ENCODE measurements around the gene NAB1.

The NAB1 gene

GRCh38 chr2:190649798-190650390, 1.0 kb downstream of the NAB1 start:
- H3K27me3 Mint-ChIP-seq, result no peaks in the 10 kb centered on the region
- peaks cover 18% of the 10 kb centered on the region for H3K36me3 Mint-ChIP-seq (ENCODE audit: insufficient read depth)
- ATAC-seq (replicated peaks), result no peak
- DNase-seq, result no peak
- H3K9me3 Mint-ChIP-seq, result no peaks in the 10 kb centered on the region
- peak overlapping the region; percentile 90 to 97 for H3K4me3 Mint-ChIP-seq
- H3K4me1 Mint-ChIP-seq (ENCODE audit: low read depth in 2 of 2), result peaks cover 11 to 23% of the 10 kb centered on the region in 2 donors
- H3K27ac Mint-ChIP-seq, result peak overlapping the region; percentile 90 to 94

DNA sequence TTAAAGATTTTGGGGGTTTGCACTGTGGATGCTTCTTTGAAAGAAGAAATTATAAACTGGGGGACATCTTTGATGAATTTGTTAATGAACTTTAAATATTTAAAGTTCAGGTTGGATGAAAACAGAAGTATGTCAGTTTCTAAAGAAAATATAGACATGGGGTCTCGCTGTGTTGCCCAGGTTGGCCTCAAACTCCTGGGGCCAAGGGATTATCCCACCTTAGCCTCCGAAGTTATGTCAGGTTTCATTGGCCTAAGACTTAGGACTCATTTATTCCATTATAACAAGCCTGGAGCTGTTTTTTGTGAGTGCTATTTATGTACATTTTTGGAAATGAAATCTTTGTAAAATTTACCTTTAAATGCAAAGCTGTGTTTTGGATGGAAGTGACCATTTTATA, 2.5 kb downstream of the NAB1 start:
- Mint-ChIP-seq H3K9me3 (no peaks in the 10 kb centered on the region), H3K36me3 (ENCODE audit: insufficient read depth) (peaks cover 18% of the 10 kb centered on the region), H3K4me3 (peak overlapping the region in 1 of 2 donors; percentile 97), H3K27me3 (no peaks in the 10 kb centered on the region), H3K4me1 (ENCODE audit: low read depth in 2 of 2) (peaks cover 11 to 22% of the 10 kb centered on the region in 2 donors), H3K27ac (no peak overlapping the region)
- DNase-seq, result no peak
- ATAC-seq (replicated peaks), result no peak

- Mint-ChIP-seq H3K36me3 (ENCODE audit: insufficient read depth) (peaks cover 11% of the 10 kb centered on the region), H3K27ac (no peak overlapping the region), H3K9me3 (no peaks in the 10 kb centered on the region), H3K4me3 (no peak overlapping the region), H3K27me3 (no peaks in the 10 kb centered on the region), H3K4me1 (ENCODE audit: low read depth in 2 of 2) (peaks cover 12 to 37% of the 10 kb centered on the region in 2 donors)
- DNase-seq, result no peak
- no peak for ATAC-seq (replicated peaks)
These were observed 4.3 kb downstream of the NAB1 start for GRCh38 chr2:190653231-190653630.

- Mint-ChIP-seq H3K27me3 (no peaks in the 10 kb centered on the region), H3K4me3 (no peak overlapping the region), H3K27ac (no peak overlapping the region), H3K4me1 (ENCODE audit: low read depth in 2 of 2) (peaks cover 13 to 41% of the 10 kb centered on the region in 2 donors), H3K9me3 (no peaks in the 10 kb centered on the region), H3K36me3 (ENCODE audit: insufficient read depth) (peaks cover 8% of the 10 kb centered on the region)
- ATAC-seq (replicated peaks) (no peak), DNase-seq (no peak)
These were observed 5.0 kb downstream of the NAB1 start for GRCh38 chr2:190653931-190654330.

DNA sequence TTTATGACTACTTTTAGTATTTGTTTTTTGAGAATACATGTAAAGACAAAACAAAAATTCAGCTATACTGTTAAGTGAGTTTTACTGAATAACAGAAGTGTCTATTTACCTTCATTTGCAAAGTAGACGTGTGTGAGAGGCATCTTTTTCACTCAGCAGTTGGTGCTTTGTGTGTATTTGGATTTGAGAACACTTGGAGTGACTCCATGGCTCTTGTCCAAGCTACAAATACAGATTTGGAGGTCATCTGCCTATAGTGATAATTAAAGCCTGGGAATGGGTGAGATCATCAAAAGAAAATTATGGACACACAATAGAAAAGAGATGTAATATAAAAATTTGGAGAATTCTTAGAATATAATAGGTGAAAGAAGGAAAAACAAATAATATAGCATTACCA, 6.2 kb downstream of the NAB1 start:
- no peaks in the 10 kb centered on the region for H3K9me3 Mint-ChIP-seq
- no peak for ATAC-seq (replicated peaks)
- H3K4me3 Mint-ChIP-seq, result no peak overlapping the region
- H3K4me1 Mint-ChIP-seq (ENCODE audit: low read depth in 2 of 2), result peaks cover 14 to 39% of the 10 kb centered on the region in 2 donors
- peaks cover 3% of the 10 kb centered on the region for H3K36me3 Mint-ChIP-seq (ENCODE audit: insufficient read depth)
- no peaks in the 10 kb centered on the region for H3K27me3 Mint-ChIP-seq
- no peak overlapping the region for H3K27ac Mint-ChIP-seq
- DNase-seq, result no peak

DNA sequence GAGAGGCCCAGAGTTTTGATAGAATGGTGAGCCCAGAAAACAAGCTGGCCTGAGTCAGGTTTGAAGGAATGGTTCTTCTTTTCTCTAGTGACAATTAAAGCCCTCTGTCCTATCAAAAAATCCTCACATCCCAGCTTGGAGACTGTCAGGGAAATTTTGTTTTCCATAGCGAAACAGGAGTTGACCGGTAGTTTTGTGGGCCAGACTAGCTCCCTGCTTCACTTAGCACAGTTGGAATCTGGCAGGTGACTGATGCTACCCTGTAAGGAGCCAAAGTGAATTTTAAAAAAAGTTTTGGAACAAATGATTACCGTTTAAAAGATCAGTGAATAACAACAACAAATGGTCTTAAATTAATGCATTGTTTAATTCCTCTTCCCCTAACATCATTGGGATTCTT, 6.7 kb downstream of the NAB1 start:
- Mint-ChIP-seq H3K9me3 (no peaks in the 10 kb centered on the region), H3K4me3 (no peak overlapping the region), H3K27ac (no peak overlapping the region), H3K4me1 (ENCODE audit: low read depth in 2 of 2) (peaks cover 10 to 36% of the 10 kb centered on the region in 2 donors), H3K27me3 (no peaks in the 10 kb centered on the region), H3K36me3 (ENCODE audit: insufficient read depth) (peaks cover 3% of the 10 kb centered on the region)
- ATAC-seq (replicated peaks), result no peak
- DNase-seq, result no peak

DNA sequence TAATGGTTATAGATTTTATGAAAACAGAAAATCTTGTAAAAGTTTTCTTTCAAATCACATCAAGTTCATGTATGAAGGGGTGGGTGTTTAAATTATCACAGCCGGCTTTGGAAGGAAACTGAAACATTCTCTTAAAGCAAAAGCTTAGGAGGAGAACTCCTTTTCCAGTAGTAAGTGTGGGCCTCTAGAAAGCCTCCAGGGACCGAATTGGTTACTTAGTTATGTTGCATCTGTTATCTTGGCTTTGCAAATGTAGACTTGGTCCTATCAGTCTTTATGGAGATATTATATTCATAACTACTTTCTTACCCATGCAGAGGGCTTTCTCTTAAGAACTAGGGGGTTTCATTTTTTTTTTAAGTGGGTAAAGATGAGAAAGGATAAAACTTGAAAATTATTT, 7.4 kb downstream of the NAB1 start:
- Mint-ChIP-seq H3K27ac (peak overlapping the region in 1 of 2 donors; percentile 4), H3K4me1 (ENCODE audit: low read depth in 2 of 2) (peaks cover 10 to 37% of the 10 kb centered on the region in 2 donors), H3K36me3 (ENCODE audit: insufficient read depth) (peaks cover 7% of the 10 kb centered on the region), H3K4me3 (no peak overlapping the region), H3K9me3 (no peaks in the 10 kb centered on the region), H3K27me3 (no peaks in the 10 kb centered on the region)
- DNase-seq (no peak), ATAC-seq (replicated peaks) (no peak)

DNA sequence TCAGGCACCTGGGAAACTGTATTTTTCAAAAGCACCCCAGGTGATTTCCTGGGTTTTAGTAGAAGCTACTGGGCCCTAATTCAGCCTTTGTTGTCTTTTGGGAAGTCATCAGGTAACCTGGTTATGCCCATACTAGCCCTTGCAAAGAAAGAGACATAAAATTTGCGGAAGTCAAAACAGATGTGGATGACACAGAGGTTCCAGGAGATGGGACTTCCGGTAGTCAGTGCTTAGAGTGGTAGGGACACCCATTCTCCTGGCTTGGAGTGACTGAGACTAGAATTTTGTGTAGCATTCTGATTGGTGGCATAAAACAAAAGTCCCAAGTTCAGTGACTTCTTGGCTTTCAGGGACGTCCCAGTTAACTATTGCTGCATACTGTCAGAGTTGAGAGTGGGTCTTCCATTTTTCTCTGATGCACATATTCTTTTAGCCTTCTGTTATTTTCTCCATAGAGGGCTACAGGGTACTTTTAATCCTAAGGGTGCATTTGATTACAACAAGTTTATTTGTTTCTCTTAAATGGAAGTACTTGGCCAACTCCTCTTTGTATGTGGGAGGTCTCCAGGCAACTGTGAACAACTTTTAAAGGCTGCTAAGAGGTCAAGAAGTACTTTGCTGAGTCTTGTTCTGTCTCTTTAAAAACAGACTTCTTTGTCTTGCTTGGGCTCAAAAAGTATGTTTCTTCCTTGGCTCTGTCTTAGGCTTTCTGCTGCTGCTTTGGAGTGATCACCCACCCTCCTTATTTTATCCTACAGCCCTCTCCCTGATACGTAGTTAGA, 8.8 kb downstream of the NAB1 start:
- peaks cover 7% of the 10 kb centered on the region for H3K36me3 Mint-ChIP-seq (ENCODE audit: insufficient read depth)
- H3K4me3 Mint-ChIP-seq, result peak overlapping the region in 1 of 2 donors; percentile 18
- DNase-seq (no peak), ATAC-seq (replicated peaks) (no peak)
- no peaks in the 10 kb centered on the region for H3K9me3 Mint-ChIP-seq
- H3K4me1 Mint-ChIP-seq (ENCODE audit: low read depth in 2 of 2), result peaks cover 18 to 46% of the 10 kb centered on the region in 2 donors
- H3K27ac Mint-ChIP-seq, result peak overlapping the region in 1 of 2 donors; percentile 19
- no peaks in the 10 kb centered on the region for H3K27me3 Mint-ChIP-seq

DNA sequence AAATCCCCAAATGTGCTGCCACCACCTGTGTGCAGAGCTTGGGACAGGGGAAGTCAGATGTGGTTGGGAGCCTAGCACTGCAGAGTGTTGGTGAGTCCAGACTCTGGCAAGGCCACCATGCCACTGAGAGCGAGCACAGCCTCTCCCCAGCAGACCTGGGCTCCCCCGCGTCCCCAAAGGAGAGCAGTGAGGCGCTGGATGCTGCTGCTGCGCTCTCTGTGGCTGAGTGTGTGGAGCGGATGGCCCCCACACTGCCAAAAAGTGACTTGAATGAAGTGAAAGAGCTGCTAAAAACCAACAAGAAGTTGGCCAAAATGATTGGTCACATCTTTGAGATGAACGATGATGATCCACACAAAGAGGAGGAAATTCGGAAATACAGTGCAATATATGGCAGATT, 10.7 kb downstream of the NAB1 start:
- no peaks in the 10 kb centered on the region for H3K27me3 Mint-ChIP-seq
- peaks cover 10% of the 10 kb centered on the region for H3K36me3 Mint-ChIP-seq (ENCODE audit: insufficient read depth)
- no peaks in the 10 kb centered on the region for H3K9me3 Mint-ChIP-seq
- peak overlapping the region in 1 of 2 donors; percentile 44 for H3K27ac Mint-ChIP-seq
- no peak overlapping the region for H3K4me3 Mint-ChIP-seq
- peak; percentile 12 for ATAC-seq (replicated peaks)
- no peak for DNase-seq
- H3K4me1 Mint-ChIP-seq (ENCODE audit: low read depth in 2 of 2), result peaks cover 18 to 56% of the 10 kb centered on the region in 2 donors

DNA sequence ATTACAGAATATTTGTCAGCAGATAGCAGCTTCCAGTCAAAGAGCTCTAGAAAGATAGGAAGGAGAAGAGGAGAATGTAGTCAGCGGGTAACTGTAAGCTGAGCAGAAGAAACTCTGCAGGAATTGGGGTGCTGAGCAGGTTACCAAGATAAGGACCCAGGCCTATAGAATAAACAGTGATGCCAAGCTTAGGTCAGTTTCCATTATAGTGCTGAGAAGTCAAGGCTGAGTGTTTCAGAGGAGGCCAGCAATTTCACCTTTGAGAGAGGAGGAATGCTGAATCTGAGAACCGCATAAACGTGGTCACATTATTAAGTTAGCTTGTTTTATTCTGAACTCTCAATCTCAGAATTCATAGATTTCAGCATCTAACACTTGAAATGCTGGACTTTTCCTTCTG, 13.9 kb downstream of the NAB1 start:
- no peak for DNase-seq
- ATAC-seq (replicated peaks), result no peak
- peaks cover 20 to 44% of the 10 kb centered on the region in 2 donors for H3K4me1 Mint-ChIP-seq (ENCODE audit: low read depth in 2 of 2)
- no peak overlapping the region for H3K4me3 Mint-ChIP-seq
- peaks cover 10% of the 10 kb centered on the region for H3K36me3 Mint-ChIP-seq (ENCODE audit: insufficient read depth)
- H3K27me3 Mint-ChIP-seq, result no peaks in the 10 kb centered on the region
- peaks cover 0 to 1% of the 10 kb centered on the region in 2 donors for H3K9me3 Mint-ChIP-seq
- H3K27ac Mint-ChIP-seq, result peak overlapping the region in 1 of 2 donors; percentile 41

DNA sequence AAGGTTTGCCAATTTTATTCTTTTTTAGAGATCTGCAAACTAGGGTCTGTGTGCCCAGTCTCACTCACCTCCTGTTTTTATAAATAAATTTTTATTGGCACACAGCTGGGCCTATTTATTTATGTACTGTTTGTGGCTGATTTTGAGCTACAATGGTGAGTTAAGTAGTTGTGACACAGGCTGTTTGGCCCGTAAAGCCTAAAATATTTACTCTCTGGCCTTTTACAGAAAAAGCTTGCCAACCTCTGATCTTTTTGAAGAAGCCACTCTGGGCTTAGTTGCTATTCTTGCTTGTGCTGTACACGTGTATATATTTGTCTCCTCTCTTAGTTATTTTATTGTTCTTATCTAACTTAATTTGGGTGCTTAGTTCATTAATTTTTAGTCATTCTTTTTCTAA, 14.5 kb downstream of the NAB1 start:
- H3K36me3 Mint-ChIP-seq (ENCODE audit: insufficient read depth), result peaks cover 10% of the 10 kb centered on the region
- peak overlapping the region in 1 of 2 donors; percentile 13 for H3K4me3 Mint-ChIP-seq
- DNase-seq, result no peak
- H3K9me3 Mint-ChIP-seq, result peaks cover 0 to 1% of the 10 kb centered on the region in 2 donors
- ATAC-seq (replicated peaks), result no peak
- no peaks in the 10 kb centered on the region for H3K27me3 Mint-ChIP-seq
- H3K27ac Mint-ChIP-seq, result peak overlapping the region in 1 of 2 donors; percentile 59
- H3K4me1 Mint-ChIP-seq (ENCODE audit: low read depth in 2 of 2), result peaks cover 18 to 39% of the 10 kb centered on the region in 2 donors

GRCh38 chr2:190663839-190664238, 15.0 kb downstream of the NAB1 start:
- peaks cover 18 to 35% of the 10 kb centered on the region in 2 donors for H3K4me1 Mint-ChIP-seq (ENCODE audit: low read depth in 2 of 2)
- peak overlapping the region; percentile 59 to 79 for H3K27ac Mint-ChIP-seq
- no peaks in the 10 kb centered on the region for H3K27me3 Mint-ChIP-seq
- DNase-seq (no peak), ATAC-seq (replicated peaks) (no peak)
- no peak overlapping the region for H3K4me3 Mint-ChIP-seq
- peaks cover 10% of the 10 kb centered on the region for H3K36me3 Mint-ChIP-seq (ENCODE audit: insufficient read depth)
- H3K9me3 Mint-ChIP-seq, result peaks cover 0 to 1% of the 10 kb centered on the region in 2 donors

GRCh38 chr2:190664240-190664639, 15.4 kb downstream of the NAB1 start:
- Mint-ChIP-seq H3K4me1 (ENCODE audit: low read depth in 2 of 2) (peaks cover 18 to 35% of the 10 kb centered on the region in 2 donors), H3K27ac (peak overlapping the region; percentile 59 to 79), H3K36me3 (ENCODE audit: insufficient read depth) (peaks cover 8% of the 10 kb centered on the region), H3K27me3 (no peaks in the 10 kb centered on the region), H3K9me3 (peaks cover 0 to 1% of the 10 kb centered on the region in 2 donors), H3K4me3 (no peak overlapping the region)
- DNase-seq (no peak), ATAC-seq (replicated peaks) (no peak)

GRCh38 chr2:190666895-190667294, 18.0 kb downstream of the NAB1 start:
- Mint-ChIP-seq H3K4me3 (no peak overlapping the region), H3K4me1 (ENCODE audit: low read depth in 2 of 2) (peaks cover 8 to 27% of the 10 kb centered on the region in 2 donors), H3K27me3 (no peaks in the 10 kb centered on the region), H3K36me3 (ENCODE audit: insufficient read depth) (peaks cover 12% of the 10 kb centered on the region), H3K9me3 (peaks cover 0 to 1% of the 10 kb centered on the region in 2 donors), H3K27ac (peak overlapping the region in 1 of 2 donors; percentile 41)
- no peak for ATAC-seq (replicated peaks)
- no peak for DNase-seq

Measured in effector memory CD8-positive, alpha-beta T cell (primary cell).